ENCODE results near the gene EPHA8.

GRCh38 chr1:22575532-22576149 lies 12.4 kb downstream of the EPHA8 start:
- TF ChIP-seq ZBTB26 (tag by site-specific recombination; optimal IDR thresholded peaks at IDR 0.05) (no peak), ZBTB8A (tag by site-specific recombination; IDR thresholded peaks at IDR 0.05) (no peak)
- TF ChIP-seq, protein P1, sequence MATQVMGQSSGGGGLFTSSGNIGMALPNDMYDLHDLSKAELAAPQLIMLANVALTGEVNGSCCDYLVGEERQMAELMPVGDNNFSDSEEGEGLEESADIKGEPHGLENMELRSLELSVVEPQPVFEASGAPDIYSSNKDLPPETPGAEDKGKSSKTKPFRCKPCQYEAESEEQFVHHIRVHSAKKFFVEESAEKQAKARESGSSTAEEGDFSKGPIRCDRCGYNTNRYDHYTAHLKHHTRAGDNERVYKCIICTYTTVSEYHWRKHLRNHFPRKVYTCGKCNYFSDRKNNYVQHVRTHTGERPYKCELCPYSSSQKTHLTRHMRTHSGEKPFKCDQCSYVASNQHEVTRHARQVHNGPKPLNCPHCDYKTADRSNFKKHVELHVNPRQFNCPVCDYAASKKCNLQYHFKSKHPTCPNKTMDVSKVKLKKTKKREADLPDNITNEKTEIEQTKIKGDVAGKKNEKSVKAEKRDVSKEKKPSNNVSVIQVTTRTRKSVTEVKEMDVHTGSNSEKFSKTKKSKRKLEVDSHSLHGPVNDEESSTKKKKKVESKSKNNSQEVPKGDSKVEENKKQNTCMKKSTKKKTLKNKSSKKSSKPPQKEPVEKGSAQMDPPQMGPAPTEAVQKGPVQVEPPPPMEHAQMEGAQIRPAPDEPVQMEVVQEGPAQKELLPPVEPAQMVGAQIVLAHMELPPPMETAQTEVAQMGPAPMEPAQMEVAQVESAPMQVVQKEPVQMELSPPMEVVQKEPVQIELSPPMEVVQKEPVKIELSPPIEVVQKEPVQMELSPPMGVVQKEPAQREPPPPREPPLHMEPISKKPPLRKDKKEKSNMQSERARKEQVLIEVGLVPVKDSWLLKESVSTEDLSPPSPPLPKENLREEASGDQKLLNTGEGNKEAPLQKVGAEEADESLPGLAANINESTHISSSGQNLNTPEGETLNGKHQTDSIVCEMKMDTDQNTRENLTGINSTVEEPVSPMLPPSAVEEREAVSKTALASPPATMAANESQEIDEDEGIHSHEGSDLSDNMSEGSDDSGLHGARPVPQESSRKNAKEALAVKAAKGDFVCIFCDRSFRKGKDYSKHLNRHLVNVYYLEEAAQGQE (tag by site-specific recombination; IDR thresholded peaks at IDR 0.05): no peak
